OCI-LY1 (cell line): ENCODE data around the gene CFAP61.

ENCODE experiments used
- H2AFZ ChIP-seq: fragments of 200-600 bp; sonication (generic), shearing (Covaris generic); 2 replicates; pipeline ENCODE4 v1.6.0; 2014; ENCODE audit warnings: antibody characterized with exemption, mild to moderate bottlenecking, low read length
- H3F3A ChIP-seq: fragments of 200-600 bp; sonication (generic), shearing (Covaris generic); 2 replicates; pipeline ENCODE4 v1.6.0; 2014; ENCODE audit warnings: mild to moderate bottlenecking, antibody characterized with exemption, low read length, moderate library complexity; ENCODE audit not compliant: insufficient read depth
- H3K27ac ChIP-seq: fragments of 200-600 bp; sonication (generic); 2 replicates; pipeline ENCODE4 v1.5.1; 2014; ENCODE audit warnings: low read length, mixed run types, mild to moderate bottlenecking, low read depth; ENCODE audit not compliant: poor library complexity, severe bottlenecking
- H3K27me3 ChIP-seq: fragments of 200-600 bp; sonication (generic); 2 replicates; pipeline ENCODE4 v1.6.0; 2014; ENCODE audit warnings: antibody characterized with exemption, mild to moderate bottlenecking, low read length, moderate library complexity; ENCODE audit not compliant: insufficient read depth
- H3K36me3 ChIP-seq: fragments of 200-600 bp; sonication (generic); 2 replicates; pipeline ENCODE4 v1.6.1; 2014; ENCODE audit warnings: mild to moderate bottlenecking, antibody characterized with exemption, low read length, moderate library complexity, mixed read lengths; ENCODE audit not compliant: insufficient read depth
- H3K4me1 ChIP-seq: fragments of 200-600 bp; sonication (generic); 2 replicates; pipeline ENCODE4 v1.5.1; 2014; ENCODE audit warnings: mild to moderate bottlenecking, low read length, moderate library complexity; ENCODE audit not compliant: insufficient read depth, severe bottlenecking
- H3K4me2 ChIP-seq: fragments of 200-600 bp; sonication (generic), shearing (Covaris generic); 2 replicates; pipeline ENCODE4 v1.6.1; 2014; ENCODE audit warnings: low read length
- H3K4me3 ChIP-seq: fragments of 200-600 bp; sonication (generic); 2 replicates; pipeline ENCODE4 v1.5.1; 2014; ENCODE audit warnings: low read length, low read depth, mild to moderate bottlenecking, mixed read lengths; ENCODE audit not compliant: poor library complexity, severe bottlenecking
- H3K79me2 ChIP-seq: fragments of 200-600 bp; shearing (Covaris generic); 2 replicates; pipeline ENCODE4 v1.6.1; 2016; ENCODE audit warnings: mixed run types, low read length, mixed read lengths; ENCODE audit not compliant: insufficient read depth
- H3K9ac ChIP-seq: fragments of 200-600 bp; sonication (generic), shearing (Covaris generic); 2 replicates; pipeline ENCODE4 v1.6.1; 2014; ENCODE audit warnings: mild to moderate bottlenecking, low read length, mixed read lengths
- H3K9me2 ChIP-seq: fragments of 200-600 bp; sonication (generic), shearing (Covaris generic); 2 replicates; pipeline ENCODE4 v1.6.1; 2014; ENCODE audit warnings: low read depth, mild to moderate bottlenecking, low read length, mixed read lengths
- H3K9me3 ChIP-seq: fragments of 200-600 bp; shearing (Covaris generic); 2 replicates; pipeline ENCODE4 v1.6.1; 2014; ENCODE audit warnings: low read length, mixed read lengths
- H4K20me1 ChIP-seq: fragments of 200-600 bp; sonication (generic), shearing (Covaris generic); 2 replicates; pipeline ENCODE4 v1.6.0; 2016; ENCODE audit warnings: mild to moderate bottlenecking, low read length; ENCODE audit not compliant: insufficient read depth
- CTCF ChIP-seq: fragments of 200-600 bp; sonication (generic), shearing (Covaris generic); IDR thresholded peaks from 2 replicates; pipeline ENCODE4 v1.5.1; 2017; ENCODE audit warnings: mild to moderate bottlenecking, antibody characterized with exemption, low read length, moderate library complexity, mixed read lengths
- EZH2 ChIP-seq: fragments of 200-600 bp; sonication (generic), shearing (Covaris generic); IDR thresholded peaks from 2 replicates; pipeline ENCODE4 v1.8.0; 2017; ENCODE audit warnings: borderline replicate concordance, mixed run types, mild to moderate bottlenecking, antibody characterized with exemption, low read length, moderate library complexity, mixed read lengths

The CFAP61 gene

GRCh38 chr20:20188647-20189046, 136.3 kb downstream of the CFAP61 start:
- Histone ChIP-seq H2AFZ (no peak overlapping the region), H3K36me3 (no peaks in the 10 kb centered on the region), H3K9ac (no peak overlapping the region), H3K27me3 (no peaks in the 10 kb centered on the region; the same call in 1 of the 2 replicates), H3K9me3 (no peaks in the 10 kb centered on the region), H3K4me3 (no peak overlapping the region), H4K20me1 (no peaks in the 10 kb centered on the region), H3K4me1 (no peaks in the 10 kb centered on the region), H3K4me2 (no peak overlapping the region), H3K79me2 (no peaks in the 10 kb centered on the region), H3K27ac (no peak overlapping the region), H3K9me2 (no peaks in the 10 kb centered on the region), H3F3A (no peaks in the 10 kb centered on the region)
- TF ChIP-seq EZH2, result no peak

GRCh38 chr20:20192366-20192765, 140.0 kb downstream of the CFAP61 start:
- H3K4me2 ChIP-seq, result no peak overlapping the region
- H3K27ac ChIP-seq, result no peak overlapping the region
- H3K4me3 ChIP-seq, result no peak overlapping the region
- no peak for TF ChIP-seq EZH2
- no peak for TF ChIP-seq CTCF
- H3K9me3 ChIP-seq, result no peaks in the 10 kb centered on the region
- H2AFZ ChIP-seq, result no peak overlapping the region
- no peaks in the 10 kb centered on the region for H4K20me1 ChIP-seq
- H3K9me2 ChIP-seq, result no peaks in the 10 kb centered on the region
- H3K9ac ChIP-seq, result no peak overlapping the region
- no peaks in the 10 kb centered on the region; the same call in 1 of the 2 replicates for H3K27me3 ChIP-seq
- H3F3A ChIP-seq, result no peaks in the 10 kb centered on the region
- H3K36me3 ChIP-seq, result no peaks in the 10 kb centered on the region
- H3K4me1 ChIP-seq, result no peaks in the 10 kb centered on the region
- H3K79me2 ChIP-seq, result no peaks in the 10 kb centered on the region

GRCh38 chr20:20195021-20195705, 142.8 kb downstream of the CFAP61 start:
- no peaks in the 10 kb centered on the region for H3K36me3 ChIP-seq
- H2AFZ ChIP-seq, result no peak overlapping the region
- no peaks in the 10 kb centered on the region for H3K4me1 ChIP-seq
- no peaks in the 10 kb centered on the region; the same call in 1 of the 2 replicates for H3K27me3 ChIP-seq
- no peak overlapping the region for H3K4me2 ChIP-seq
- H3K9me3 ChIP-seq, result no peaks in the 10 kb centered on the region
- TF ChIP-seq CTCF (no peak), EZH2 (no peak)
- H3K79me2 ChIP-seq, result no peaks in the 10 kb centered on the region
- no peak overlapping the region for H3K9ac ChIP-seq
- no peak overlapping the region for H3K27ac ChIP-seq
- H3K4me3 ChIP-seq, result no peak overlapping the region
- H3K9me2 ChIP-seq, result no peaks in the 10 kb centered on the region
- H4K20me1 ChIP-seq, result no peaks in the 10 kb centered on the region
- H3F3A ChIP-seq, result no peaks in the 10 kb centered on the region

GRCh38 chr20:20196610-20197009, 144.3 kb downstream of the CFAP61 start:
- Histone ChIP-seq H3K4me3 (no peak overlapping the region), H3K9ac (no peak overlapping the region), H2AFZ (no peak overlapping the region), H3K27ac (no peak overlapping the region), H3K27me3 (no peaks in the 10 kb centered on the region; the same call in 1 of the 2 replicates), H3K4me2 (no peak overlapping the region), H3K4me1 (no peaks in the 10 kb centered on the region), H3K36me3 (no peaks in the 10 kb centered on the region), H3K9me2 (no peaks in the 10 kb centered on the region), H3F3A (no peaks in the 10 kb centered on the region), H3K79me2 (no peaks in the 10 kb centered on the region), H4K20me1 (no peaks in the 10 kb centered on the region), H3K9me3 (no peaks in the 10 kb centered on the region)
- TF ChIP-seq CTCF (no peak), EZH2 (no peak)
